Fibroblast of lung (primary cell): ENCODE data around the gene LDLRAD4. TPM values are rescaled to one million over a fixed set of nuclear protein-coding genes. Genes with fewer than 3 reads are reported as not detected.

ENCODE experiments used
- DNase-seq, 2 donors: peaks; one replicate each; pipeline versions ENCODE4 v3.0.0 to v3.0.0-alpha.2; 2010; ENCODE audit warnings: low read depth in 2 of 2
- H2AFZ ChIP-seq: 2 replicates; pipeline ENCODE4 v1.5.1; 2012; ENCODE audit warnings: low read length, control low read depth, inconsistent platforms
- H3K27ac ChIP-seq: 2 replicates; pipeline ENCODE4 v1.5.1; 2011; ENCODE audit warnings: low read length, control low read depth; ENCODE audit not compliant: insufficient read depth
- H3K27me3 ChIP-seq: 2 replicates; pipeline ENCODE4 v1.5.1; 2011; ENCODE audit warnings: mild to moderate bottlenecking, low read length; ENCODE audit not compliant: control insufficient read depth, insufficient read depth
- H3K36me3 ChIP-seq: 2 replicates; pipeline ENCODE4 v1.5.1; 2011; ENCODE audit warnings: low read length; ENCODE audit not compliant: control insufficient read depth, insufficient read depth
- H3K4me1 ChIP-seq: 2 replicates; pipeline ENCODE4 v1.5.1; 2011; ENCODE audit warnings: low read length; ENCODE audit not compliant: control insufficient read depth, insufficient read depth; ENCODE audit errors: extremely low read depth
- H3K4me2 ChIP-seq: 2 replicates; pipeline ENCODE4 v1.5.1; 2011; ENCODE audit warnings: low read length, control low read depth; ENCODE audit not compliant: insufficient read depth; ENCODE audit errors: extremely low read depth
- H3K4me3 ChIP-seq, 4 experiments: fragments of 200-600 bp in 1 of 4; sonication (generic) in 1 of 4; replicated peaks in 1 of 4; 2 replicates each; pipeline ENCODE4 v1.5.1; 2011 to 2016; ENCODE audit warnings: low read length in 4 of 4, low read depth in 3 of 4, mild to moderate bottlenecking in 3 of 4, control low read depth in 2 of 4, inconsistent platforms in 1 of 4, mixed read lengths in 1 of 4; ENCODE audit not compliant: insufficient read depth in 1 of 4; ENCODE audit errors: control extremely low read depth in 1 of 4
- H3K79me2 ChIP-seq: 2 replicates; pipeline ENCODE4 v1.5.1; 2012; ENCODE audit warnings: mild to moderate bottlenecking, low read length, inconsistent platforms; ENCODE audit not compliant: control insufficient read depth, insufficient read depth
- H3K9ac ChIP-seq: 2 replicates; pipeline ENCODE4 v1.5.1; 2011; ENCODE audit warnings: mild to moderate bottlenecking, low read length, control low read depth; ENCODE audit not compliant: insufficient read depth
- H3K9me3 ChIP-seq: 2 replicates; pipeline ENCODE4 v1.5.1; 2012; ENCODE audit warnings: low read depth, low read length; ENCODE audit not compliant: control insufficient read depth, insufficient read depth
- H4K20me1 ChIP-seq: 2 replicates; pipeline ENCODE4 v1.5.1; 2011; ENCODE audit warnings: low read length; ENCODE audit not compliant: control insufficient read depth, insufficient read depth; ENCODE audit errors: extremely low read depth
- EZH2 ChIP-seq: IDR thresholded peaks from 2 replicates; pipeline ENCODE4 v1.5.1; 2012; ENCODE audit warnings: low read length, control low read depth, mild to moderate bottlenecking; ENCODE audit errors: missing control alignments
- polyA plus RNA-seq, 2 donors: library from polyadenylated mRNA; depleted of rRNA in 1 of 2; stranded (reverse) in 1 of 2; unstranded in 1 of 2; fragments of >200 nt; gene quantifications; 2 replicates each; pipeline ENCODE4 v1.2.1, GENCODE V29; 2011 to 2012; ENCODE audit warnings: missing spikeins in 1 of 2
- total RNA-seq: library from RNA; depleted of rRNA; stranded (reverse); fragments of >200 nt; gene quantifications from 2 replicates; pipeline ENCODE4 v1.2.1, GENCODE V29; 2014
- TF ChIP-seq, protein P1 (sequence below), 2 donors: IDR thresholded peaks in 1 of 2; conservative IDR thresholded peaks in 1 of 2; 1 replicate in 1 of 2; 2 replicates in 1 of 2; pipeline ENCODE4 v1.5.1; 2011 to 2012; ENCODE audit warnings: low read length in 2 of 2, control low read depth in 1 of 2, inconsistent platforms in 1 of 2, low read depth in 1 of 2, mild to moderate bottlenecking in 1 of 2

The LDLRAD4 gene
- total and polyA plus RNA-seq, 2 donors (not counting 1 experiment from before 2014, with no cell fraction given): not detected

DNA sequence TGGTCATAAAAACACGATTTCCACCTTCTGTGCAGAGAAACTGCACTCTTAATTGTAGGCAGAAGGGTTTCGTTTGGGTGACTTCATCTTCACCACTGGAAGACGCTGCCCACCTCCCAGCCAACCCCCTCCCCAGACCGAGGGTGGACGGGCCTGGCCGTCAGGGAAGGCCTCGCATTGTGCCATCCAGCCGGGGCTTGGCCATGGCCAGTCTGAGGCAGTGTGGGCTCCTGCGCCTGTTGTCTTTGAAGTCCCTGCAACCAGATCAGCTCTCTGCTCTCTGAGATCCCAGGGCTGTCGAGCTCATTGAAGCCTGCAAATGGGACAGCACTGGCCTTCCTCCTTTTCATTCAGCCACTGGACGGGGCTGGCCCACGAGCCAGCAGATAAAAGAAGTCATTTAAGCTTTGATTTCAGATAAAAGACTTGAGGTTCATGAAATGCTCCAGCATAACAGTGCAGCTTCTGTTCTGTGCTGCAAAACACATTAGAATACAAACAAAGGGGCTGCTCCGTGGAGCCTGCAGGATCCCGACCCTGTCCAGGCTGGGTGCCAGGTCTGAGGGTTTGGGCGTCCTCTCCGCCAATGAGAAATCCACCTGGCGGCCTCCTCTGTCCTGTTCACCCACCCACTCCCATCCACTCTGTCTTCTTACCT lies 253.5 kb downstream of the LDLRAD4 start:
- DNase-seq: no peak
- no peak overlapping the region for H3K27ac ChIP-seq
- no peak overlapping the region for H3K4me3 ChIP-seq
- H3K4me1 ChIP-seq: no peaks in the 10 kb centered on the region
- no peaks in the 10 kb centered on the region for H3K36me3 ChIP-seq
- no peak overlapping the region for H3K9ac ChIP-seq
- H3K4me2 ChIP-seq: no peak overlapping the region
- H3K79me2 ChIP-seq: no peaks in the 10 kb centered on the region
- H3K9me3 ChIP-seq: no peaks in the 10 kb centered on the region
- no peak overlapping the region for H2AFZ ChIP-seq
- no peaks in the 10 kb centered on the region for H3K27me3 ChIP-seq
- no peaks in the 10 kb centered on the region for H4K20me1 ChIP-seq
- TF ChIP-seq, protein P1, sequence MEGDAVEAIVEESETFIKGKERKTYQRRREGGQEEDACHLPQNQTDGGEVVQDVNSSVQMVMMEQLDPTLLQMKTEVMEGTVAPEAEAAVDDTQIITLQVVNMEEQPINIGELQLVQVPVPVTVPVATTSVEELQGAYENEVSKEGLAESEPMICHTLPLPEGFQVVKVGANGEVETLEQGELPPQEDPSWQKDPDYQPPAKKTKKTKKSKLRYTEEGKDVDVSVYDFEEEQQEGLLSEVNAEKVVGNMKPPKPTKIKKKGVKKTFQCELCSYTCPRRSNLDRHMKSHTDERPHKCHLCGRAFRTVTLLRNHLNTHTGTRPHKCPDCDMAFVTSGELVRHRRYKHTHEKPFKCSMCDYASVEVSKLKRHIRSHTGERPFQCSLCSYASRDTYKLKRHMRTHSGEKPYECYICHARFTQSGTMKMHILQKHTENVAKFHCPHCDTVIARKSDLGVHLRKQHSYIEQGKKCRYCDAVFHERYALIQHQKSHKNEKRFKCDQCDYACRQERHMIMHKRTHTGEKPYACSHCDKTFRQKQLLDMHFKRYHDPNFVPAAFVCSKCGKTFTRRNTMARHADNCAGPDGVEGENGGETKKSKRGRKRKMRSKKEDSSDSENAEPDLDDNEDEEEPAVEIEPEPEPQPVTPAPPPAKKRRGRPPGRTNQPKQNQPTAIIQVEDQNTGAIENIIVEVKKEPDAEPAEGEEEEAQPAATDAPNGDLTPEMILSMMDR (conservative IDR thresholded peaks at IDR 0.05 in 1 of 2, IDR thresholded peaks at IDR 0.05 in 1 of 2; ENCODE audit: low read depth in 1 of 2, low read length in 2 of 2): no peak
- TF ChIP-seq EZH2: no peak

DNA sequence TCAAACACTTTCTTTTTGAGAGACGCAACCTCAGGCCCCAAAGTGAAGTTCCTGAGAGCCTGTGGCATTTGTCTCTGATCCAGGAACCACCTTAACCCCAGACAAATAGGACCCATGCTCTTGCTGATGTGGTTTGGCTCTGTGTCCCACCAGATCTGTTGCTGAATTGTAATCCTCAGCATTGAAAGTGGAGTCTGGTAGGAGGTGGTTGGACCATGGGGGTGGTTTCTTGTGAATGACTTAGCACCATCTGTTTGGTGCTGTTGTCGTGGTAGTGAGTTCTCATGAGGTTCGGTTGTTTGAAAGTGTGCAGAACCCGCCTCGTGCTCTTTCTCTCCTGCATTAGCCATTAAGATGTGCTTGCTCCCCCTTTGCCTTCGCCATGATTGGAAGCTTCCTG lies 255.2 kb downstream of the LDLRAD4 start:
- Histone ChIP-seq H3K27ac (no peak overlapping the region), H3K36me3 (no peaks in the 10 kb centered on the region), H2AFZ (no peak overlapping the region), H3K9me3 (no peaks in the 10 kb centered on the region), H3K4me3 (no peak overlapping the region), H3K27me3 (no peaks in the 10 kb centered on the region), H3K4me1 (no peaks in the 10 kb centered on the region), H4K20me1 (no peaks in the 10 kb centered on the region), H3K79me2 (no peaks in the 10 kb centered on the region), H3K4me2 (no peak overlapping the region), H3K9ac (no peak overlapping the region)
- TF ChIP-seq EZH2: no peak
- TF ChIP-seq, protein P1 (conservative IDR thresholded peaks at IDR 0.05 in 1 of 2, IDR thresholded peaks at IDR 0.05 in 1 of 2; ENCODE audit: low read depth in 1 of 2, low read length in 2 of 2): no peak
- DNase-seq: peak in 1 of 2 donors; percentile 6

DNA sequence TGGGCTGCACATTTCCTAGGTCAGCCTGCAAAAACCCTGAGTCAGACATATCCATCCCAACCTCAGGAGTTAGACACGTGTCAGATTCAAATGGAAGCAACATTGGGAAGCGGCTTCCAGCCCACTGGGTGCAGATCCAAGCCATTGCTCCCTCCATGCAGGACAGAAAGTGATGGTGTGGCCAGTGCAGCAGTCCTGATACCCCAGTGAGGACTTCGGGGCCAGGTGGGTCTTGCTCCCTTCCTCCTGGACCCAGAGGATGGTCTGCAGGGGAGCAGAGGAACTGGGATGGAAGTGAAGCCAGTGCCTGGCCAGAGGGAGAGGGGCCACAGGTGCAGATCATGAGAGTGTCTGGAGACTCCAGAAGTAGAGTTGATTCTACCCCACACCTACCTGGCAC lies 255.8 kb downstream of the LDLRAD4 start:
- Histone ChIP-seq H3K27me3 (no peaks in the 10 kb centered on the region), H2AFZ (no peak overlapping the region), H3K9ac (no peak overlapping the region), H3K9me3 (no peaks in the 10 kb centered on the region), H3K4me3 (no peak overlapping the region), H3K79me2 (no peaks in the 10 kb centered on the region), H3K4me2 (no peak overlapping the region), H3K27ac (no peak overlapping the region), H3K36me3 (no peaks in the 10 kb centered on the region), H4K20me1 (no peaks in the 10 kb centered on the region), H3K4me1 (no peaks in the 10 kb centered on the region)
- TF ChIP-seq EZH2: no peak
- no peak for DNase-seq
